Measurements from ENCODE around the gene NTNG1. TPM values are rescaled to one million over a fixed set of nuclear protein-coding genes. Genes with fewer than 3 reads are reported as not detected.

The NTNG1 gene
- total RNA-seq, 1 donor from 2014 or later: 2.4 TPM

- no peak for FAIRE-seq
- H3K27me3 ChIP-seq (ENCODE audit: control insufficient read depth, insufficient read depth, low read length): no peaks in the 10 kb centered on the region
Observed at GRCh38 chr1:107526524-107527198, 385.8 kb downstream of the NTNG1 start.

DNA sequence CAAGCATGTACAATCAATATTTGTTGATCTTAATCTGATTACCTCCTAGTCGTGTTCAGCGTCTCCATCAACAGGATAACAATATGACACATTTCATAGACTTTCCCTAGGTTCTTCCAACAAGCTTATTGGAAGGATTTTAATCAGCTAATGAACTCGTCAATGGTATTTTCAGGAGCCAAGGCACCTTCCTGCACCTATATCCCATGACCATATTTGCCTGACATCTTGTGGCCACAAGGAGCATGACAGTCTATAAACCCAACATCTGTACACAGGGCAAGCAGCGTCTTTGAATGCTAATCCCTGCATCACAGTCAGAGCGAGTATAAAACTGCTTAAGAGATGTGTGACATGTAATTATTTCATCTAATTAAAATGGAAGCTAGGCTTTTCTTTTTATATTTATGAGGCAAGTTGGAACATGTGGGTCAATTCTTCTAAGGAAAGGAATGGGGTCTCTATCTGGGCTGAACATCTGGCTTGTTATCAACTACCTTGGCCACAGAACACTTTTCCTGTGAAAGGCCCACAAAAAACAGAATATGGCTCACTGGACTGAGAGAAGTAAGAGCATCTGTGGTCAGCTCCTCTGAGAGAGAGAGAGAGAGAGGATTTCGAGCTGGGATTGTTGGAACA lies 388.8 kb downstream of the NTNG1 start:
- TF ChIP-seq CTCF (IDR thresholded peaks at IDR 0.05; ENCODE audit: insufficient read depth, low read length, severe bottlenecking): peak; percentile 75
- DNase-seq (ENCODE audit: low read depth): peak; percentile 71
- no peak for FAIRE-seq
- Histone ChIP-seq H3K36me3 (ENCODE audit: control insufficient read depth, insufficient read depth, low read length) (no peaks in the 10 kb centered on the region), H3K4me3 (ENCODE audit: low read depth, low read length) (no peak overlapping the region), H3K27me3 (ENCODE audit: control insufficient read depth, insufficient read depth, low read length) (no peaks in the 10 kb centered on the region)

More at GRCh38 chr1:107526524-107527198, 385.8 kb downstream of the NTNG1 start:
- H3K36me3 ChIP-seq (ENCODE audit: control insufficient read depth, insufficient read depth, low read length): no peaks in the 10 kb centered on the region
- TF ChIP-seq CTCF (IDR thresholded peaks at IDR 0.05; ENCODE audit: insufficient read depth, low read length, severe bottlenecking): no peak
- no peak overlapping the region for H3K4me3 ChIP-seq (ENCODE audit: low read depth, low read length)
- no peak for DNase-seq (ENCODE audit: low read depth)

GRCh38 chr1:107530543-107530942 lies 389.7 kb downstream of the NTNG1 start:
- no peak for TF ChIP-seq CTCF (IDR thresholded peaks at IDR 0.05; ENCODE audit: insufficient read depth, low read length, severe bottlenecking)
- Histone ChIP-seq H3K27me3 (ENCODE audit: control insufficient read depth, insufficient read depth, low read length) (no peaks in the 10 kb centered on the region), H3K4me3 (ENCODE audit: low read depth, low read length) (no peak overlapping the region), H3K36me3 (ENCODE audit: control insufficient read depth, insufficient read depth, low read length) (no peaks in the 10 kb centered on the region)
- FAIRE-seq: no peak
- DNase-seq (ENCODE audit: low read depth): peak; percentile 50

GRCh38 chr1:107531065-107531908 lies 390.4 kb downstream of the NTNG1 start:
- H3K4me3 ChIP-seq (ENCODE audit: low read depth, low read length): no peak overlapping the region
- peak; percentile 88 for DNase-seq (ENCODE audit: low read depth)
- TF ChIP-seq CTCF (IDR thresholded peaks at IDR 0.05; ENCODE audit: insufficient read depth, low read length, severe bottlenecking): no peak
- no peaks in the 10 kb centered on the region for H3K36me3 ChIP-seq (ENCODE audit: control insufficient read depth, insufficient read depth, low read length)
- FAIRE-seq: no peak
- H3K27me3 ChIP-seq (ENCODE audit: control insufficient read depth, insufficient read depth, low read length): no peaks in the 10 kb centered on the region

DNA sequence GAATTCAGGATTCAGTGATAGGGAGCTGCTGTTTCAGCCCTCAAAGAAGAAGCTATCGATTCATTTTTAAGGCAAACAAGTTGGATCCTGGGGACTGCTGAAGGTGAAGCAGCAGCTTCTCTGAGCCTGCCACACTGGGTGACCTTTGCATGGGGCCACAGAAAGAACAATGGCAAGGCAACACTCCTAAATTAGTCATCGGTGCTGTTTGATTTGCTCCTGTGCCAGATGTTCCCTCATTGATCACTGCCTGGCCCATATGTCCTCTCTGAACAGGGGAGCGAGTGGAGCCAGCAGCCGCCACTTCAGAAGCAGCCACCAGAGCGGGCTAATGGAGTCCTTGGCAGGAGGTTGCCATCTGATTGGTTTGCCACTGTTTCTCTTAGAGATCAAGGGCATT lies 391.5 kb downstream of the NTNG1 start:
- Histone ChIP-seq H3K4me3 (ENCODE audit: low read depth, low read length) (no peak overlapping the region), H3K36me3 (ENCODE audit: control insufficient read depth, insufficient read depth, low read length) (no peaks in the 10 kb centered on the region), H3K27me3 (ENCODE audit: control insufficient read depth, insufficient read depth, low read length) (no peaks in the 10 kb centered on the region)
- FAIRE-seq (peak; percentile 66), DNase-seq (ENCODE audit: low read depth) (peak; percentile 56)
- no peak for TF ChIP-seq CTCF (IDR thresholded peaks at IDR 0.05; ENCODE audit: insufficient read depth, low read length, severe bottlenecking)

Other genes starting within 250 kb of the NTNG1 start
- gene PRMT6, start 84.4 kb upstream of the NTNG1 start, total RNA-seq: 8.2 and 11.3 TPM in 2 replicates

Data from bronchial epithelial cell (primary cell).